ENCODE data around the gene TJP1. TPM values are rescaled to one million over a fixed set of nuclear protein-coding genes. Genes with fewer than 3 reads are reported as not detected.
"Not testable (repeated sequence)": the region's sequence is repeated elsewhere in the genome, so short reads cannot be mapped to it uniquely, and the experiment has no call there.

Gene TJP1
- total RNA-seq, 1 donor, result 86.9 TPM

DNA sequence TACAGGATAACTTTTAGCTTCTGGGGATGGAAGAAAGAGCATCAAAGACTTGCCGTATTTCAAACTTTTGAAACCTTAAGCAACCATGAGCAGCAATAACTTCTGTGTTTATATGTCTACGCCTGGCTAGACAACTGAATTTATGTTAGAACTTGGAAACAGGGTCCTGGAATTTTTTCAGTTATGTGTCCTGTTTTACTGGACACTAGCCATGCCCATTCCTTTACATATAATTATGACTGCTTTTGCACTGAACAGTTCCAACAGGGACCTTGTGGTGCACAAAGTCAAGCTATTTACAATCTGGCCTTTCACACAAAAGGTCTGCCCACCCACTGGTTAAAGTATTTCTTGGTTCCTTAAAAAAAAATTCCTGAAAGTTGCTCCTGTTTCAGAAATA lies 37.1 kb downstream of the TJP1 start:
- no peak overlapping the region for H3K4me2 ChIP-seq (ENCODE audit: insufficient read depth, low read length)
- H3K9me3 ChIP-seq (ENCODE audit: low read depth, low read length), result no peaks in the 10 kb centered on the region
- H3K36me3 ChIP-seq (ENCODE audit: insufficient read depth, low read length), result peaks cover 4% of the 10 kb centered on the region
- TF ChIP-seq, protein P1, sequence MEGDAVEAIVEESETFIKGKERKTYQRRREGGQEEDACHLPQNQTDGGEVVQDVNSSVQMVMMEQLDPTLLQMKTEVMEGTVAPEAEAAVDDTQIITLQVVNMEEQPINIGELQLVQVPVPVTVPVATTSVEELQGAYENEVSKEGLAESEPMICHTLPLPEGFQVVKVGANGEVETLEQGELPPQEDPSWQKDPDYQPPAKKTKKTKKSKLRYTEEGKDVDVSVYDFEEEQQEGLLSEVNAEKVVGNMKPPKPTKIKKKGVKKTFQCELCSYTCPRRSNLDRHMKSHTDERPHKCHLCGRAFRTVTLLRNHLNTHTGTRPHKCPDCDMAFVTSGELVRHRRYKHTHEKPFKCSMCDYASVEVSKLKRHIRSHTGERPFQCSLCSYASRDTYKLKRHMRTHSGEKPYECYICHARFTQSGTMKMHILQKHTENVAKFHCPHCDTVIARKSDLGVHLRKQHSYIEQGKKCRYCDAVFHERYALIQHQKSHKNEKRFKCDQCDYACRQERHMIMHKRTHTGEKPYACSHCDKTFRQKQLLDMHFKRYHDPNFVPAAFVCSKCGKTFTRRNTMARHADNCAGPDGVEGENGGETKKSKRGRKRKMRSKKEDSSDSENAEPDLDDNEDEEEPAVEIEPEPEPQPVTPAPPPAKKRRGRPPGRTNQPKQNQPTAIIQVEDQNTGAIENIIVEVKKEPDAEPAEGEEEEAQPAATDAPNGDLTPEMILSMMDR (IDR thresholded peaks at IDR 0.05; ENCODE audit: extremely low read depth, low read depth, low read length), result no peak
- no peak overlapping the region for H3K4me3 ChIP-seq (ENCODE audit: insufficient read depth, low read length)
- no peak overlapping the region for H2AFZ ChIP-seq (ENCODE audit: low read length)
- H3K27me3 ChIP-seq (ENCODE audit: insufficient read depth, low read length), result no peaks in the 10 kb centered on the region
- H3K27ac ChIP-seq (ENCODE audit: low read depth, low read length), result no peak overlapping the region
- no peak for DNase-seq (ENCODE audit: insufficient read length, low spot score, missing footprints)
- peaks cover 32% of the 10 kb centered on the region for H4K20me1 ChIP-seq (ENCODE audit: insufficient read depth, low read length)
- peaks cover 20% of the 10 kb centered on the region for H3K4me1 ChIP-seq (ENCODE audit: insufficient read depth, low read length)
- peaks cover 87% of the 10 kb centered on the region for H3K79me2 ChIP-seq (ENCODE audit: insufficient read depth, low read length)

DNA sequence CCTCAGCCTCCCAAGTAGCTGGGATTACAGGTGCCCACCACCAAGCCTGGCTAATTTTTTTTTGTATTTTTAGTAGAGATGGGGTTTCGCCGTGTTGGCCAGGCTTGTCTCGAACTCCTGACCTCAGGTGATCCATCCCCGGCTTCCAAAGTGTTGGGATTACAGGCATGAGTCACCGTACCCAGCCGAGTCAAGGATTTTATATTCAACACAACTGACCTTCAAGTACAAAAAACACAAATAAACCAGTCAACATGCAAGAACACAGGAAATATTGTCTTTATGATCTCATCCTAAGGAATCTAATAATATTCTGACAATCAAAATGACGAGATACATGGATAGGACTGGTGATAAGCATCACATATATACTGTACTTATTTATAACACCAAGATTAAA lies 37.9 kb downstream of the TJP1 start:
- H3K4me2 ChIP-seq (ENCODE audit: insufficient read depth, low read length), result no peak overlapping the region
- no peak overlapping the region for H2AFZ ChIP-seq (ENCODE audit: low read length)
- H3K36me3 ChIP-seq (ENCODE audit: insufficient read depth, low read length), result peaks cover 5% of the 10 kb centered on the region
- no peaks in the 10 kb centered on the region for H3K27me3 ChIP-seq (ENCODE audit: insufficient read depth, low read length)
- H3K4me1 ChIP-seq (ENCODE audit: insufficient read depth, low read length), result peaks cover 20% of the 10 kb centered on the region
- peaks cover 92% of the 10 kb centered on the region for H3K79me2 ChIP-seq (ENCODE audit: insufficient read depth, low read length)
- no peaks in the 10 kb centered on the region for H3K9me3 ChIP-seq (ENCODE audit: low read depth, low read length)
- peaks cover 35% of the 10 kb centered on the region for H4K20me1 ChIP-seq (ENCODE audit: insufficient read depth, low read length)
- no peak overlapping the region for H3K4me3 ChIP-seq (ENCODE audit: insufficient read depth, low read length)
- TF ChIP-seq, protein P1 (IDR thresholded peaks at IDR 0.05; ENCODE audit: extremely low read depth, low read depth, low read length), result no peak
- no peak overlapping the region for H3K27ac ChIP-seq (ENCODE audit: low read depth, low read length)
- no peak for DNase-seq (ENCODE audit: insufficient read length, low spot score, missing footprints)

DNA sequence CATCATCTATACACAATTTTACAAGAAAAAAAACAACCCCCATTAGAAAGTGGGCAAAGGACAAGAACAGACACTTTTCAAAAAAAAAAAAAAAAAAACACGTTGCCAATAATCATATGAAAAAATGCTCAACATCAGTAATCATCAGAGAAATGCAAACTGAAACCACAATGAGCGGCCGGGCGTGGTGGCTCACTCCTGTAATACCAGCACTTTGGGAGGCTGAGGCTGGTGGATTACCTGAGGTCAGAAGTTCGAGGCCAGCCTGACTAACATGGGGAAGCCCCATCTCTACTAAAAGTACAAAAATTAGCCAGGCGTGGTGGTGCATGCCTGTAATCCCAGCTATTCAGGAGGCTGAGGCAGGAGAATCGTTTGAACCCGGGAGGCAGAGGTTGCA lies 39.5 kb downstream of the TJP1 start:
- H4K20me1 ChIP-seq (ENCODE audit: insufficient read depth, low read length), result peaks cover 31% of the 10 kb centered on the region
- not testable (repeated sequence) for H3K4me2 ChIP-seq (ENCODE audit: insufficient read depth, low read length); H3K4me1 ChIP-seq (ENCODE audit: insufficient read depth, low read length); H2AFZ ChIP-seq (ENCODE audit: low read length); H3K9me3 ChIP-seq (ENCODE audit: low read depth, low read length); H3K27ac ChIP-seq (ENCODE audit: low read depth, low read length); DNase-seq (ENCODE audit: insufficient read length, low spot score, missing footprints); H3K4me3 ChIP-seq (ENCODE audit: insufficient read depth, low read length); H3K27me3 ChIP-seq (ENCODE audit: insufficient read depth, low read length); H3K36me3 ChIP-seq (ENCODE audit: insufficient read depth, low read length)
- H3K79me2 ChIP-seq (ENCODE audit: insufficient read depth, low read length), result peaks cover 95% of the 10 kb centered on the region

DNA sequence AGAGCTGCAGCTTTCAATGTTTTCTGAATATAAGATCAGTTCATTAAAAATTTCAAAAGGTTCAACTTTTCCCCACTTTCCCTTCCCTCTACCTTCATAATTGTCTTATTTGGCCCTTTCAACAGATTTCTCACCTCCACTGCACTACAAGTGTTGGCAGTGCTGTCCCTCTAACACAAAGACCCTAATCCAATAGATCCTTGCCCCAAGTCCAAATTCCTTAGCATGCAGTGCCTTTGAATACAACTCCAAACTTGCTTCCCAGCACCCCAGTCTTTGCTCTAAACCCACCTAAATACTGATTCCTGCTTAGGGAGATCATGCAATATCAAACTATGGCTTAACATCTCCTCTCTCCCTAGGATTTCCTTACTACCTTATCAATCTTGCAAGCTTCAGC lies 43.9 kb downstream of the TJP1 start:
- no peaks in the 10 kb centered on the region for H3K9me3 ChIP-seq (ENCODE audit: low read depth, low read length)
- no peak overlapping the region for H3K4me2 ChIP-seq (ENCODE audit: insufficient read depth, low read length)
- peaks cover 98% of the 10 kb centered on the region for H3K79me2 ChIP-seq (ENCODE audit: insufficient read depth, low read length)
- no peak overlapping the region for H3K4me3 ChIP-seq (ENCODE audit: insufficient read depth, low read length)
- no peak overlapping the region for H3K27ac ChIP-seq (ENCODE audit: low read depth, low read length)
- no peak overlapping the region for H2AFZ ChIP-seq (ENCODE audit: low read length)
- no peak for DNase-seq (ENCODE audit: insufficient read length, low spot score, missing footprints)
- H3K27me3 ChIP-seq (ENCODE audit: insufficient read depth, low read length), result no peaks in the 10 kb centered on the region
- peaks cover 18% of the 10 kb centered on the region for H3K4me1 ChIP-seq (ENCODE audit: insufficient read depth, low read length)
- H4K20me1 ChIP-seq (ENCODE audit: insufficient read depth, low read length), result peaks cover 25% of the 10 kb centered on the region
- H3K36me3 ChIP-seq (ENCODE audit: insufficient read depth, low read length), result peaks cover 5% of the 10 kb centered on the region
- TF ChIP-seq, protein P1 (IDR thresholded peaks at IDR 0.05; ENCODE audit: extremely low read depth, low read depth, low read length), result no peak

Measured in osteoblast (primary cell).